NCI-H1417 (cell line): Measurements from ENCODE around the gene ROM1.
"Not testable (repeated sequence)": the region's sequence is repeated elsewhere in the genome, so short reads cannot be mapped to it uniquely, and the experiment has no call there.

Experiments
- DNase-seq, 3 experiments: peaks; one replicate each; lab custom pipeline; 2025; lab: John Stamatoyannopoulos, UW

The ROM1 gene

DNA sequence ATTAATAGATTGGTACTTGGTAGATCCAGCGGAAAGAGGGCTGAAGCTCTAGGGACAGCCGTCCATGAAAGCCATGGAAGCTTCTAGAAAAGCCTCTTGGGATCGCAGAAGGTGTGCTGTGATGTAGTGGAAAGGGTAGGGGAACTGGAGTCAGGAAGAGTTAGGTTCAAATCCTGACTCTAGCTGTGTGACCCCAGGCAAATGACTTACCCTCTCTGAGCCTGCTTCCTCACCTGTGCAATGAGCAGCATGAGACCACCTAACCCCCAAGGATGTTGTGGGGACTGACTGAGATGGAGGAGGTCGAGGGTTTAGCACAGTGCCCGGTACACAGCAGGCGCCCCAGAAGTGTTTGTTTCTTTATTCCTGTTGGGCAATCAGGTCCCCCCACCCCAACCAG is 2.7 kb upstream of the ROM1 start:
- no peak for DNase-seq

DNA sequence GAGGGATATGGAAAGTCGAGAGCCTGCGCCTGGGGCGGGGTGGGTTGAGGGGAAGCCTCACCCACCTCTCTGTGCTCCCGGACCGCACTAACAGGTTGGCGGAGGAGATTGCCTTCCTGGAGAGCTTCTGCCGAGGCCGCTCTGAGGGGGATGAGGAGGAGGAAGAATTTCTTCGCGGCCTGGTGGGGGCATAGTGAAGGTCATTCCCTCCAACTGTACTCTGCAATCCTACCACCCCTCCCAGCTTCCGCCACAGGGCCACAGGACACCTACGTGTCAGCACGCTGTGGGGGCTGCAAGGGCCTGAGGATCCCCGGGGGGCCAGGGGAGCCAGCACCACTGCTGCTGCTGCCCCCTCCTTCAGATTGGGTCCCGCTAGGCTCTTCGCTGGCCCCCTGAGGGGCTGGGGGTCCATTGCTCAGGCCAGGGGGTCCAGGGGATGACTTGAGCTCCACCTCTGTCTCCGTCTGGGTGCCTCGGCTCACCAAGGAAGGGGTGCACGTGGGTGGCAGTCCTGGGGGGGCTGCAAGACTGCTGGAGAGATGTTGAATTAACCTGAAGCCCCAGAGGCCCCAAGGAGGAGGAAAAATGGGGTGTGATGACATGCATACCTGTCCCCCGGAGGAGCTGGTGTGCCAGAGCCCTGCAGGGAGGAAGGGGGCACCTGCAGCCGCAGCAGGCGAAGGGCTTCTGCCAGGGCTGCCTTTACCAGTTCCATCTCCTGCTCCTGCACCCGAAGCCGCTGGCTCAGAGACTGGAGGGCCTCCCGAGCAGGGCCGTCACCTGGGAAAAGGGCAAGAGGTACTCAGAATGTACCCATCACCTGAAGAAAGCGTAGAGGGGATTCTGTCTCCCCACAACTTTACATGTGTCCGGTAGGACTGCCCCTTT is 2.0 kb upstream of the ROM1 start:
- no peak for DNase-seq

DNA sequence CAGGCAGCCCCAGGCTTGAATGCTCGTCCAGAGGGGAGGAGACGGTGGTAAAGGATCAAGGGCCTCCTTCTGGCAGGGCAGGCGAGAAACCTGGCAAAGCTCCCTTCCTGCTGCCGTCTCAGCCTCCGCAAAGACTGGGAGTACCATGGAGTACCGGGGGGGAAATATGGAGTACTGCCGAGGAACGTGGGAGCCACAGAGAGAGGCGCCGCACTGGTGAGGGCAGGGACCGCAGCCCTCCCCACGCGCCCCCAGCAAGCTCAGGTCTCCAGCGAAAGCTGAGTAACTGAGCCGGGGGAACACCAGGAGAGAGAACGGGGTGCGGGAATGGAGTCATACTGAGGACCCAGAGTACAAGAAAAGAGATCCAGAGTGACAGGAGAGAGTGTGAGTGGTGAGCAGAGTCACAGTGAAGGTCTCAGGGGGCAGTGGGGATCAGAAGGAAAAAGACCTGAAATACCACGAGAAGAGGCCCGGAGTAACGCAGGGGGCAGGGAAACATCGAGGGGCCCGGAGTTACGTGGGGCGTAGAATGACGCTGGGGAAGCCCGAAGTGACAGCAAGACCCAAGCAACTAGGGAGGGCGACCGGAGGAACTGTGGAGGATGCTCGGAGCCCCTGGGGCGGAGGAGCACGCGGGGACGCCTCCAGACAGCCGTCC is 1.2 kb upstream of the ROM1 start:
- peak; percentile 14 to 75 (median 69) for DNase-seq

DNA sequence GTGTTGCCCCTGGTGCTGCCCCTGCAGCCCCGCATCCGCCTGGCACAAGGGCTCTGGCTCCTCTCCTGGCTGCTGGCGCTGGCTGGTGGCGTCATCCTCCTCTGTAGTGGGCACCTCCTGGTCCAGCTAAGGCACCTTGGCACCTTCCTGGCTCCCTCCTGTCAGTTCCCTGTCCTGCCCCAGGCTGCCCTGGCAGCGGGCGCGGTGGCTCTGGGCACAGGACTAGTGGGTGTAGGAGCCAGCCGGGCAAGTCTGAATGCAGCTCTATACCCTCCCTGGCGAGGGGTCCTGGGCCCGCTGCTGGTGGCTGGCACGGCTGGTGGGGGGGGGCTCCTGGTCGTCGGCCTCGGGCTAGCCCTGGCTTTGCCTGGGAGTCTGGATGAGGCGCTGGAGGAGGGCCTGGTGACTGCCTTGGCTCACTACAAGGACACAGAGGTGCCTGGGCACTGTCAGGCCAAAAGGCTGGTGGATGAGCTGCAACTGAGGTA is 278 bp downstream of the ROM1 start:
- no peak for DNase-seq

DNA sequence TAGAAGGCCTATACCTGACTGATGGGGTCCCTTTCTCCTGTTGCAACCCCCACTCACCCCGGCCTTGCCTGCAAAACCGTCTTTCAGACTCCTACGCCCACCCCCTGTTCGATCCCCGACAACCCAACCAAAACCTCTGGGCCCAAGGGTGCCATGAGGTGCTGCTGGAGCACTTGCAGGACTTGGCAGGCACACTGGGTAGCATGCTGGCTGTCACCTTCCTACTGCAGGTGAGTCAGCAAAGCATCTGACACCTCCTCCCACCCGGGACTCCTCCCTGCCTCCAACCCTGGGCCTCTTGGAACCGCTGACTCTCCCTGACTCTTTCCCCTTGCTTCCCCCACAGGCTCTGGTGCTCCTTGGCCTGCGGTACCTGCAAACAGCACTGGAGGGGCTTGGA is 1.2 kb downstream of the ROM1 start:
- DNase-seq: no peak

DNA sequence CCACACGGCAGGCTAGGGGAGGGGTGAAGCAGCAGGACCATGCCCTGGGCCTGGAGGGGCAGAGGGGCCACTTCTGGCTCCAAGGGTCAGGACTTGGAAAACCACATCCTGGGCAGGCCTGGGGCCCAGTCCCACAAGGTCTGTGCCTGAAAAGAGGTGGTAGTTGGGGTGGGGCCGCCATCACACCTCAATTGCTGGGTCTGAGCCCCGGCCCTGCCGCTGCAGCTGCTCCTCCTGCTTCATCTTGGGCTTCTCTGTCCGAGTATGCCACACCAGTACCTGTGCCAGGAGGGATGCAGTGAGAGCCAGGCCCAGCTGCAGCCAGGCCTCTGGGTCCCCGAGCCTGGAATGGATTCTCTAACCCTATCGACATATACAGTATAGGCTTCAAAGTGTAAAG is 2.5 kb downstream of the ROM1 start:
- no peak for DNase-seq

DNA sequence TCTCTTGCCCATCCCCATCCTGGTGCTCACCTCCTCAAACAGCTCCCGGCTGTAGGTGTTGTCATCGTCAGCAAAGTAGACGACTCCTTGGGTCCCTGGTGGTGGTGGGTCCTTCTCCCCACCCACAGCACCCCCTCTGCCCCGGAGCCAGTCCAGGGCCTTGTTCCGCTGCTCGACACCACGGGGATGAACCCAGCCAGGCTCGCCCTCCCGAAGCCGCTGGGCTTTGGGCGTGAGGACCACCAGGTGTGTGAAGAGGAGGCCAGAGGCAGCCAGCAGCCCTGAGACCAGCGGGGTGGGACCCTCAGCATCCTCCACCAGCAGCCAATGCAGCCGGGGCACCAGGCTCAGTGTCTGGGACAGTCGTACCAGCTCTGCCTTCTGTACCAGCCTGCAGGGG is 3.9 kb downstream of the ROM1 start:
- not testable (repeated sequence) for DNase-seq

DNA sequence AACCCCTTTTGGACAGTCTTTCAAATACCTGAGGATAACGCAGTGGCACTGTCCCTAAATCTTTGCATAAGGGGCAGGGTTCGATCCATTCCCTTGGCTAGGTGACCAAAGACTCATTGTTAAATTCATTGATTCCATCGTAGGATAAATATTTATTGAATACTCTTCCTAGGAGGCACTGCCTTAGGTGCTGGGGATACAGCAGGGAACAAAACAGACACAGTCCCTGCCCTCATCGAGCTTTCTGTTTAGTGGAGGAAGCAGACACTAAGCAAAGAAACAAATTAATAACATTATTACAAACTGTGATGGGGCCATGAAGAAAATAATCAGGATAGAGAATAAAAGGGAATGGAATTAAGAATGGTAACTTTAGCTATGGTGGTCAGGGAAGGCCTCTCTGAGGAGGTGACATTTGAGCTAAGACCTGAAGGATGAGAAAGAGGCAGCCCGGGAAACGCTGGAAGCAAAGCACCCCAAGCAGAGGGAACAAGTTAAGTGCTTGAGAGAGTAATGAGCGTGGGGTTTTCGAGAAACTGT is 8.0 kb downstream of the ROM1 start:
- DNase-seq: no peak

DNA sequence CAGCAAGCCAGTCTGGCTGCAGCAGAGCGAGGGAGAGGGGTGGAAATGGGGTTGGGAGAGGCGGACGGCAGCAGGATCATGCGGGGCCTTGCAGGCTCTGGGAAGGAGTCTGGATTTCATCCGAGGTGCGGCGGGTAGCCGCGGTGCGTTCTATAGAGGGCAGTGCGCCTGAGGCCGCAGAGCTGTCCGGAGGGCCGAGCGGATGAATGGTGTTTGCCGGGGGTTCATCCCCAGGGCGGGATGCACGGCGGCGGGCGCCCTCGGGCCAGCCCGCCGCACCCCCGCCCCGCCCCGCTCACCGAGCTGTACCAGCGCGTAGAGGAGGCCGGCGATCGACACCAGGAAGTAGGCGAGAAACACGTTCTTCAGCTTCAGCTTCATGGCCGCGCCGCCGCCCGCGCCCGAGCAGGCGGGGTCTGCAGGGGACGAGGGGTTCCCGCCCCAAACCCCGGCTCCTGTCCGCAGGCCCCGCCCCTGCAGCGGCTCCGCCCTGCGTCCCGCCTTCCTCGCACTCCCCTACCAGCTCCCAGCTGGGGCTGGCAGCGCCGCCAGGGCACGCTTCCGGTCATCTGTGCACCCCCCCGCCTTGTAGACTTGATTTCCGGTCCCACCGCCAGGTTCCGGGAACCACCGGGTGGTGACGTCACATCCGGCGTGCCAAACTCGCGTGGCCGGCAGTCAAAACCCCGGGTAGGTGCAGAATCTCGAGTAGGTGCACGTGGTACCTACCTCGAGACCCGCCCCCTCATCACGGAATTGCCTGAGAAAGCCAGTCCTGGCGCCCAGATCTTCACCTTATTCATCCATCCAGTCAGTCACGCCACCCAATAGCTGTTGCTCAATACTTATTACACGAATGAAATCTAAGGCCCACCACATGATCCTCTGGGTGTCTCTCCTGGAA is 8.8 kb downstream of the ROM1 start, which contains the start of gene B3GAT3:
Gene B3GAT3 (minus strand): TSS at position 420 of the 904 bp plus-strand sequence. CDS start 39 bp downstream, at position 381.
- DNase-seq: peak; percentile 98 to 100 (median 99)

DNA sequence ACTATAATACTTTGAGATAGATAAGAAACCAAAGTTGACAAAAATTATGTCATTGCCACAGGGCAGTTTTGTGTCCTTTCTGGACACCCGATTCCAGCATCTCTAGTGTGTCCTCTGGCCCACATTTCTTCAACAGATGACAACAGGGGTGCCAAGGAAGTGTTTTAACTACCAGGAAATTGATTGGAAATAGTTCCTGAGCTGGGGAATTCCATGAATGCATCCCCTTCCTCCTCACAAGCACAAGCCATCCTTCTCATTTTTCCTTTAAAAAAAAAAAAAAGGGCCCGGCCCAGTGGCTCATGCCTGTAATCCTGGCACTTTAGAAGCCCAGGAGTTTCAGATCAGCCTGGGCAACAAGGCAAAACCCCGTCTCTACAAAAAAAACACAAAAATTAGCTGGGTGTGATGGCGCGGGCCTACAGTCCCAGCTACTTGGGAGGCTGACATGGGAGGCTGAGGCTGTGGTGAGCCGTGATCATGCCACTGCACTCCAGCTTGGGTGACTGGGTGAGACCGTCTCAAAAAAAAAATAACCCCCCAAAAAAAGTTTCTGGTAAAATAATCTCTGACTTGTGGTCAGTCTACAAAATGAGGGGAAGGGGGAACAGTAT is 9.5 kb downstream of the ROM1 start:
- DNase-seq: no peak

DNA sequence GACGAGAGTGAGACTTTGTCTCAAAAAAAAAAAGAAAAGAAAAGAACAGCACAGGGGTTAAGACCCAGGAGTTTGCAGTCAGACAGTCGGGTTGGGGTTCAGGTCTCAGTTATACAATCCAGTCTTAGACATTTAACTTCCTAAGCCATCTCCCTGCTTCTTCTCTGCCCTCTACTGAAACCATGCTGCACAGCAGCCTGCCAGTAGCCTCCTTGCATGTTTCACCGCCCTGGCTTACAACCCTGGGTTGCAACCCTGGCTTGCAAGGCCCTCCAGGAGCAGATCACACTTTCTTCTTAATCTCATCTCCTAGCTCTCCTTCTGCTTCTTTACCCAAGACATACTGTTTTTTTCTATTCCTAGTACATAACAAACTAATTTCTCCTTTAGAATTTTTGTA is 14.7 kb downstream of the ROM1 start:
- DNase-seq: no peak

DNA sequence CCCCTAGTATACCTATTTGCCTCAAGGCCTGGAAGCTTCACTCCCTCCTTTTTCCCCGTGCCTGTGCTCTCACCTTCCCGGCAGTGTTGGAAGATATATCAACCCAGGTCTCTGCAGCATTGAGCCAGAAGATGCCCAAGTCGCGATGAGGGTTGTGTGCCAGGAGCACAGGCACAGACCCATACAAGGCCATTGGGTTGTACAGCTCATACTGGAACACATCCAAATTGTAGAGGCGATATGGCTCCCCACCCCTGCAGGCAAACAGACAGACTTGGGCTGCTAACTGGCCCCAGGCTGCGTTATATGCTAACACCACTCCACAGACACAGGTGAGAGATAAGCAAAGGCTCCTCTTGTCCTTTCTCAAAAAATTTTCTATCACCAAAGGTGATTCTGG is 19.4 kb downstream of the ROM1 start:
- DNase-seq: no peak

DNA sequence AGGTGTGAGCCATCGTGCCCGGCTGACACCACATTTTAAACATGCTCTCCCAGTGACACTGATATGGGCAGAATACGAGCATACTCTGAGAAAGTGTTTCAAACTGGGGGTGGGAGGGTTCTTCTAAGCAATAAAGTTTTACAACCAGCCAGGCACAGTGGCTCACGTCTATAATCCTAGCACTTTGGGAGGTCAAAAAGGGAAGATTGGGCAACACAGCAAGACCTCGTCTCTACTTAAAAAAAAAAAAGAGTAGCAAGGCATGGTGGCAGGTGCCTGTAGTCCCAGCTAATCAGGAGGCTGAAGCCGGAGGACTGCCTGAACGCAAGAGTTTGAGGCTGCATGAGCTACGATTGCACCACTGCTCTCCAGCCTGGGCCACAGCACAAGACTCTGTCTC is 31.2 kb downstream of the ROM1 start:
- no peak for DNase-seq

DNA sequence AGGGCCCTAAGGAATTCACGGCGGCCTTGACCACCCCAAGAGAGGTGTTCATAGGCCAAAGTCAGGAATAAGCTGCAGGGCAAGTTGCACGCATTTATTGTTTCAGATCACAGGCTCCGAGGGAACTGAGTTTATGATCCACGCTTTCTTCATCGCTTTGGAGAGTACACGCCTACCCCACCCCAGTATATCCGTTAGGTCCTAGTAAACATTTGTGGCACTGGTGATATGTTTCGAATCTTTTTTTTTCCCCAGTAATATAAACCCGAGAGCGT is 32.6 kb downstream of the ROM1 start:
- no peak for DNase-seq

DNA sequence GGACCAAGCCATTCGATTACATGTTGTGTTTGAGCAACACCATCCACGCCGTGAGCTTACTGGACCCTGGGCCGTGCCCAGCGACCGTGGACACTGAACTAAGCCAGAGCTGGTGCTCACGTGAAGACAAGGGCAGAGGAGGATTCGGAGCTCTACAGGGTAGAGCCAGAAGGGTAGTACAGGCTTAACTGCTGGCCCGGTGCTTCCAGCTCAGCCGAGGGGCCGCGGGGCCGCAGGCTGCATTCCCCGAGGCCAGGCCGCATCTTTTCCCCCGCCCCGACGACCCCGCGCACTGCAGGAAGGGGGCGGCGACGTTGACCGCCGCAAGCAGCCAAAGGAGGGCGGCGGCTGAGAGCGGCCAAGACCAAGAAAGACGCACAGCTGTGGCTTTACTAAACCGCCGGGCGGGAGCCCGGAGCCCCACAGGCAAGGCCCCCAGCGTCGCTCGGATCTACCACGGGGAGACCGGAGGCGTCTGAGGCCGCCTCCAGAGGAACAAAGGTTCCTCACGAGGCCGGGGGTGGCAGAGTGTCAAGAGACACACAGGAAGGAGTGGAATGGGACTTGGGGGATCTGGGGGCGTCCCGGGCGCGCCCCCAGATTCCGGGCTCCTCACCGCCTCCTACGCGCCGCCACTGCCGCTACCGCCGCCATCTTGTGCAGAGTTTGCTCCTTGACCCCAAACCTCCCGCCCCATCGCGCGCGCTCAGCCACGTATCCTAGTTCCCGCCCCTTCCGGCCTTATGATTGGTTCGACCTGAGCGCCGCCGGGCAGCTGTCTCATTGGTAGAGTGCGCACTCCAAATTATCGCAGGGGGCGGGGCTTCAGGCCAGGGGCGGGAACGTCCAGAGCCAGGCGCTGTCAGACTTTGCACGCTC is 33.1 kb downstream of the ROM1 start, which contains the start of gene GANAB:
Gene GANAB (minus strand): TSS at position 668 of the 879 bp plus-strand sequence. CDS start 14 bp downstream, at position 654.
- peak; percentile 98 to 99 (median 98) for DNase-seq

DNA sequence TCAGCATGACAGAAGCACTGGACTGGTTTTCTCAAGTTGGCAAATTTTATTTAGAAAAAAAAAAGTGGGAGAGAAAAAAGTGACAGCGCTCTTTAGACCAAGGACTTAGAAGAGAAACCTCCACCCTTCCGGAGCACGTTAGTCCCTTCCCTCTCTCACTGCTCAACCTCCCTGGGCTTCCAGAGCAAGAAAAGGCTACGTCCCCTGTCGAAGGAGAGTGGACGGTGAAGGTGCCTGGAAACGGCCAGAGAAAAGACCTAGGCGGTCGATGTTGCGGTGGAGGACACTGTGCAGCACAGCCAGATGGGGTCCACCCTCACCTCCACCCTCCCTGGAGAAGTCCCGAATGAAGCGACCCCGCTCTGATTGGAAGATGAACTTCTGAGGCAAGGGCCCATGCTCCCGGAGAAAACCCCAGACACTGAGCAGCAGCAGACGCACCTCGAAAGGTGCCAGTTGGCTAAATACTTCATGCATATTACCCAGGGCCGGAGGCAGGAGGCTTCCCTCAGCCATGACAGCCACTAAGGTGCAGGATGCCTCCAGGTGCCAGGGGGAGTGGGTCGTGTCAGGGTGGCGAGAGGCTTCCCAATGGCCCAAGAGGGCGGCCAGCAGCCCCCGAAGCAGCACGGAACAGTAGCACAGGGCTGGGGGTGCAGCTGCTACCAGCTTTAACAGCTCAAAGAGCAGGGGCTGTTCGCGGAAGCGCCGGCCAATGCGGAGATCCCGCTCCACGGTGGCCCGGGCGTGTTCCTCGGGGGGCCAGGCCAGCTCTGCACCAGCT is 34.0 kb downstream of the ROM1 start:
- DNase-seq: no peak

DNA sequence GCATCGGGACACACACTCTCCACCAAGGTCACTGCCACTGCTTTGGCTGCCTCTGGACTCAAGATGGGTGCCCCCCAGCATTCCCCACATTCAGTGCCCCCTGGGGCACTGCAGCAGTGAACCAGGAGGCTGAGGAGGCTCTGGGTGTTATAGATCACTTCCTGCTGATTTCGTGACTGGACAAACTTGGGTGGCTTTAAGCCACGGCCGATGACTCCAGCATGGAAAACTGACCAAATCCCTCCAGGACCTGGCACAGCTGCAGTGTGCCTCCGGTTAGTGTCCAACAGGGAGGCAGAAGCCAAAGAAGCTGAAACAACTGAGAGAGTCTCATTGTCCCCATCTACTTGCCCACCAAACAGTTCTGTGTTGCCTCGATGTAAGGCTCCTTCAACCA is 34.5 kb downstream of the ROM1 start:
- DNase-seq: no peak

DNA sequence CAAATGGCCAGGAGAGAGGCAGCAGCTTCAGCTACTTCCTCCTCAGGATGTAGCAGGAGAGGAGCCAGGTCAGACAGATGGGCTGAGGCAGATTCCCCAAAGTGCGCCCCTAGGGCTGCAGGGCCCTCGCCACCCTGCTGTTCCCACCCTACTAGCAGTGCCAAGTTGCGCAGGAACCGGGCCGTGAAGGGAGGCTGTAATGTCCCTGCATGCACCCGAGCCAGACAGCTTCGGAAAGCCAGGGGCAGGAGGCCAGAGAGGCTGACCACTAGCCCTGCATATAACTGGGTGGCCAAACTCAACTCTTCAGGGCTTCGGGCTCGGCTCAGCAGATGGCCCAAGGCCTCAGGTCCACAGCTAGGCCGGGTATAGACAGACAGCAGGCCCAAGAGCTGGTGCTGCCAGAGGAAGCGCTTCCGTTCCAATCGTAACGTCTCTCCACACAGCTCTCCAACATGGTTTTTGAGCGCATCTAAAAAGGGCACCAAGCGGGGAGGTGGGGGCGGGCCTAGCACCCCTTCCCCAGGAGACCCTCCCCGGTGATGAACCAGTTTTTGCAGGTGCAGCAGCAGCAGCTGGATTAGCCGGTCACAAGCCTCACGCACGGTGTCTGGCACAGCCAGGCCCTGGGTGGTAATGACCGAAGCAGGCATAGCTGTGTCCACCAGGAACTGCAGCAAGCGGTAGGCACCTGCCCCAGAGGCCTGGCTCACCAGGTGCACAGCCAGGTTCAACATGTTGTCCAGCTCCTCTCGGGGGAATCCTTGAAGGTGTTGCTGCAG is 35.3 kb downstream of the ROM1 start:
- no peak for DNase-seq

DNA sequence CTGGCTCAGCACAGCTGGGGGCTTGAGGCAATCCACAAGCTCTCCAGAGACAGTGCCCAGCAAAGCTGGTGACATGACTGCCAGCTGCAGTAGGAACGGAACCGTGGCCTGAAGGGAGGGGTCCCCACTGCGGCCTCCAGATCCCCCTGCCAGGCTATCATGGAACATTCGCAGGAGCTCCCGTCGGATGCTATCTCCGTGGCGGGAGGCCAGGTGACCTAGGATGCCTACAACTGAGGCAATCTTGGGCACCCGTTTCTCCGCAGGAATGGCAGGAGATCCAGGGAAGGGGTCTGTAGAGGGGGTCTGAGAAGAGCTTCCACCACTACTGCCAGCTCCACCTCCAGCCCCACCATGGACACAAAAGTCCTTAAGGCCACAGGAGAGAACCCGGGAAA is 35.9 kb downstream of the ROM1 start:
- DNase-seq: no peak
